ENCODE data around the gene MYH4. TPM values are rescaled to one million over a fixed set of nuclear protein-coding genes. Genes with fewer than 3 reads are reported as not detected.

The MYH4 gene
- polyA plus RNA-seq, 3 donors = not detected

GRCh38 chr17:10435096-10435495 lies 34.3 kb downstream of the MYH4 start:
- TF ChIP-seq, protein P1, sequence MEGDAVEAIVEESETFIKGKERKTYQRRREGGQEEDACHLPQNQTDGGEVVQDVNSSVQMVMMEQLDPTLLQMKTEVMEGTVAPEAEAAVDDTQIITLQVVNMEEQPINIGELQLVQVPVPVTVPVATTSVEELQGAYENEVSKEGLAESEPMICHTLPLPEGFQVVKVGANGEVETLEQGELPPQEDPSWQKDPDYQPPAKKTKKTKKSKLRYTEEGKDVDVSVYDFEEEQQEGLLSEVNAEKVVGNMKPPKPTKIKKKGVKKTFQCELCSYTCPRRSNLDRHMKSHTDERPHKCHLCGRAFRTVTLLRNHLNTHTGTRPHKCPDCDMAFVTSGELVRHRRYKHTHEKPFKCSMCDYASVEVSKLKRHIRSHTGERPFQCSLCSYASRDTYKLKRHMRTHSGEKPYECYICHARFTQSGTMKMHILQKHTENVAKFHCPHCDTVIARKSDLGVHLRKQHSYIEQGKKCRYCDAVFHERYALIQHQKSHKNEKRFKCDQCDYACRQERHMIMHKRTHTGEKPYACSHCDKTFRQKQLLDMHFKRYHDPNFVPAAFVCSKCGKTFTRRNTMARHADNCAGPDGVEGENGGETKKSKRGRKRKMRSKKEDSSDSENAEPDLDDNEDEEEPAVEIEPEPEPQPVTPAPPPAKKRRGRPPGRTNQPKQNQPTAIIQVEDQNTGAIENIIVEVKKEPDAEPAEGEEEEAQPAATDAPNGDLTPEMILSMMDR (IDR thresholded peaks at IDR 0.05) = no peak
- no peaks in the 10 kb centered on the region for H3K36me3 ChIP-seq (replicated peaks in 1 of 2; ENCODE audit: control insufficient read depth in 1 of 2, insufficient read depth in 2 of 2, low read length in 2 of 2)
- peaks cover 0 to 3% of the 10 kb centered on the region in 2 donors for H3K27me3 ChIP-seq (ENCODE audit: control insufficient read depth in 2 of 2, insufficient read depth in 2 of 2, low read length in 2 of 2)
- H3K27ac ChIP-seq (ENCODE audit: low read depth in 1 of 2, low read length in 2 of 2) = no peak overlapping the region
- Mint-ChIP-seq H3K4me1 (no peaks in the 10 kb centered on the region), H3K9me3 (peaks cover 4 to 9% (median 5%) of the 10 kb centered on the region in 7 donors), H3K36me3 (no peaks in the 10 kb centered on the region), H3K27ac (no peak overlapping the region), H3K4me3 (no peak overlapping the region), H3K27me3 (ENCODE audit: low read depth in 3 of 3) (peaks cover 4 to 10% (median 6%) of the 10 kb centered on the region in 3 donors)
- H3K9ac ChIP-seq (ENCODE audit: insufficient read depth, low read length, poor library complexity, severe bottlenecking) = no peak overlapping the region
- no peak overlapping the region for H3K4me3 ChIP-seq (replicated peaks in 1 of 3; ENCODE audit: low read depth in 2 of 3, low read length in 3 of 3)
- no peaks in the 10 kb centered on the region for H3K4me1 ChIP-seq (ENCODE audit: control insufficient read depth in 1 of 2, insufficient read depth in 2 of 2, low read length in 2 of 2)
- no peaks in the 10 kb centered on the region for H4K20me1 ChIP-seq (ENCODE audit: insufficient read depth, low read length)
- no peak for DNase-seq
- intact Hi-C loops (cut with micrococcal nuclease) = no loop called here
- no peaks in the 10 kb centered on the region for H3K9me3 ChIP-seq (replicated peaks in 1 of 2; ENCODE audit: control insufficient read depth in 1 of 2, insufficient read depth in 1 of 2, low read length in 2 of 2)
- H2AFZ ChIP-seq (ENCODE audit: insufficient read depth, low read depth, low read length, poor library complexity, severe bottlenecking) = no peak overlapping the region
- H3K79me2 ChIP-seq (ENCODE audit: insufficient read depth, low read length) = no peaks in the 10 kb centered on the region
- H3K4me2 ChIP-seq (replicated peaks; ENCODE audit: extremely low read depth, low read length, poor library complexity, severe bottlenecking) = no peak overlapping the region
- WGBS (ENCODE audit: insufficient coverage) = no CpG with 5 or more reads among the region's 3 CpGs

DNA sequence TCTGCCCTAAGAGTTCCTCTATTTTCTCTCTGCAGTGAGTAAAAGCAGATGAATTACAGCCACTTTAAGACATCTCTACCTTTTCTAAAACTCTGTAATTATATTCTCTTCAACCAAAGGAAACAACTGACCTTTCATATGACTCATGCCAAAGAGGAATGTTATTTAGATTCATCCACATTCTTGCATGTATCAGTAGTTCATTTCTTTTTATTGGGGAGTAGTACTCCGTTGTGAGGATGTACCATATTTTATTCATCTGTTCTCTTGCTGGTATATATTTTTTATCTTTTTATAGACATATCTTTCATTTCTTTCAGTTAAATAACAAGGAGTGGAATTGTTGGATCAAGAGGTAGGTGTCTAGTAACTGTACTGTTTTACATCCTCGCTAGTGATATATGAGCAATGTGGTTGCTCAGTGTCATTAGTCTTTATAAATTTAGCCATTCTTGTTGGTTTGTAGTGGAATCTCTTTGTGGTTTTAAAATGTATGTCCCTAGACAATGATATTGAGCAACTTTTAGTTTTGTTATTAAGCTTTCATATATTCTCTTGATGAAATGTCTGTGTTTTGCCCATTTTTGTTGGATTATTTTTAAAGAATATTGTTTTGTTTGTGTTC lies 39.8 kb downstream of the MYH4 start:
- no peak overlapping the region for H2AFZ ChIP-seq (ENCODE audit: insufficient read depth, low read depth, low read length, poor library complexity, severe bottlenecking)
- no peak for DNase-seq
- H3K9me3 ChIP-seq (replicated peaks in 1 of 2; ENCODE audit: control insufficient read depth in 1 of 2, insufficient read depth in 1 of 2, low read length in 2 of 2) = no peaks in the 10 kb centered on the region
- no peaks in the 10 kb centered on the region for H3K4me1 ChIP-seq (ENCODE audit: control insufficient read depth in 1 of 2, insufficient read depth in 2 of 2, low read length in 2 of 2)
- no CpG with 5 or more reads among the region's 2 CpGs for WGBS (ENCODE audit: insufficient coverage)
- no peaks in the 10 kb centered on the region for H4K20me1 ChIP-seq (ENCODE audit: insufficient read depth, low read length)
- TF ChIP-seq, protein P1 (IDR thresholded peaks at IDR 0.05) = no peak
- H3K27me3 Mint-ChIP-seq (ENCODE audit: low read depth in 3 of 3) = peaks cover 5 to 15% (median 5%) of the 10 kb centered on the region in 3 donors
- no peak overlapping the region for H3K27ac Mint-ChIP-seq
- intact Hi-C loops (cut with micrococcal nuclease) = no loop called here
- H3K4me2 ChIP-seq (replicated peaks; ENCODE audit: extremely low read depth, low read length, poor library complexity, severe bottlenecking) = no peak overlapping the region
- no peak overlapping the region for H3K27ac ChIP-seq (ENCODE audit: low read depth in 1 of 2, low read length in 2 of 2)
- H3K36me3 Mint-ChIP-seq = no peaks in the 10 kb centered on the region
- no peaks in the 10 kb centered on the region for H3K36me3 ChIP-seq (replicated peaks in 1 of 2; ENCODE audit: control insufficient read depth in 1 of 2, insufficient read depth in 2 of 2, low read length in 2 of 2)
- peaks cover 0 to 2% of the 10 kb centered on the region in 2 donors for H3K27me3 ChIP-seq (ENCODE audit: control insufficient read depth in 2 of 2, insufficient read depth in 2 of 2, low read length in 2 of 2)
- H3K79me2 ChIP-seq (ENCODE audit: insufficient read depth, low read length) = no peaks in the 10 kb centered on the region
- no peak overlapping the region for H3K9ac ChIP-seq (ENCODE audit: insufficient read depth, low read length, poor library complexity, severe bottlenecking)
- H3K9me3 Mint-ChIP-seq = peaks cover 0 to 4% (median 2%) of the 10 kb centered on the region in 7 donors
- no peak overlapping the region for H3K4me3 Mint-ChIP-seq
- no peak overlapping the region for H3K4me3 ChIP-seq (replicated peaks in 1 of 3; ENCODE audit: low read depth in 2 of 3, low read length in 3 of 3)
- no peaks in the 10 kb centered on the region for H3K4me1 Mint-ChIP-seq
